Measurements from ENCODE around the gene PTX4.

- no peak for TF ChIP-seq CEBPB (IDR thresholded peaks at IDR 0.05)
- TF ChIP-seq EP300 (IDR thresholded peaks at IDR 0.05; ENCODE audit: borderline replicate concordance): no peak
These were observed 45.6 kb upstream of the PTX4 start for GRCh38 chr16:1534021-1535020.
